ENCODE measurements around the gene CEPT1.
A peak's percentile ranks its signal among the peaks of the same experiment; 100 is the strongest.

The CEPT1 gene

GRCh38 chr1:111219557-111220286 is 79.7 kb downstream of the CEPT1 start:
- no peak for TF ChIP-seq CTCF (conservative IDR thresholded peaks at IDR 0.05)
- TF ChIP-seq ZFX (IDR thresholded peaks at IDR 0.05), result no peak
- no peak overlapping the region for H3K27ac ChIP-seq

- TF ChIP-seq CTCF (conservative IDR thresholded peaks at IDR 0.05) (no peak), ZFX (IDR thresholded peaks at IDR 0.05) (no peak)
- H3K27ac ChIP-seq, result no peak overlapping the region
Observed at GRCh38 chr1:111220302-111220890, 80.4 kb downstream of the CEPT1 start.

DNA sequence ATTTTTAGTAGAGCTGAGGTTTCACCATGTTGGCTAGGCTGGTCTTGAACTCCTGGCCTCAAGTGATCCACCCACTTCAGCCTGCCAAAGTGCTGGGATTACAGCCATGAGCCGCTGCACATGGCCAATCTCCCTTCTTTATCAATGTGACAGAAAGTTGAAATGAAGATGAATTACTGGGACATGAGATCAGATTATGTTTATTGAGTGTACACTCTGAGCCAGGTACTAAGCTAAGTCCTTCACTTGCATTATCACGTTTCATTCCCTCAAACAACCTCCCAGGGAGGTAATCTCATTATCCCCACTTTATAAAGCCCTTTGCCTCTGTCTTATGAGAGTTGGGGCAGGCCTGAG is 81.2 kb downstream of the CEPT1 start:
- TF ChIP-seq CTCF (conservative IDR thresholded peaks at IDR 0.05), result no peak
- no peak for TF ChIP-seq ZFX (IDR thresholded peaks at IDR 0.05)
- H3K27ac ChIP-seq, result no peak overlapping the region

GRCh38 chr1:111221633-111222291 is 81.7 kb downstream of the CEPT1 start:
- no peak overlapping the region for H3K27ac ChIP-seq
- TF ChIP-seq CTCF (conservative IDR thresholded peaks at IDR 0.05) (no peak), ZFX (IDR thresholded peaks at IDR 0.05) (no peak)

- no peak overlapping the region for H3K27ac ChIP-seq
Observed at GRCh38 chr1:111222308-111223125, 82.5 kb downstream of the CEPT1 start.

DNA sequence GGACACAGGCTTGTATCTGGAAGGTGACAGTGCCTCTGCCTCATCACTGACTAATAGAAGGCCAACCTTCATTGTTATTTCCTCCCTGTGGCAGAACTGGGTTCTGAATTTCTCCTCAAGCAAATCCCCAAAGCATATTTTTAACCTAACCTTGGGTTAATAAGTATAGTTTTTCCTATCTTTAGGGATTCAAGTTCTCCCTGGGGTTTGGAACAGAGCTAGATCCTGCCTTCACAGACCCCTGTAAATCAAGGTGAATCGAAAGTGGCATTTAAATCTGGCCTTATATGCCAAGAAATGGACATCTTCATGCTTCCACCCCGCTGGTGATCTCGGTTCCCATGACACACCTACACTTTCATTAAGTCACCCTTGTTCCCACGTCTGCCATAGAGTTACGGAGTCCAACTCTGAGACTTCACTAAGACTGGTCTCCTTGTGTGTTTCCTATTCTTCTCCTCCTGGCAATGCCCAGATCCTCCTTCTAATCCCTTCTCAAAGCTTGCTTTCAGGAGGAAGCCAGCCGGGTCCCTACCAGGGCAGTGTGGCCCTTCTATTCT is 83.2 kb downstream of the CEPT1 start:
- H3K27ac ChIP-seq, result no peak overlapping the region
- TF ChIP-seq ZFX (IDR thresholded peaks at IDR 0.05), result no peak
- TF ChIP-seq CTCF (conservative IDR thresholded peaks at IDR 0.05), result peak; percentile 1

More at GRCh38 chr1:111222308-111223125, 82.5 kb downstream of the CEPT1 start:
- peak; percentile 98 for TF ChIP-seq CTCF (conservative IDR thresholded peaks at IDR 0.05)
- TF ChIP-seq ZFX (IDR thresholded peaks at IDR 0.05), result no peak
